Measurements from ENCODE around the gene EFNB2.

DNA sequence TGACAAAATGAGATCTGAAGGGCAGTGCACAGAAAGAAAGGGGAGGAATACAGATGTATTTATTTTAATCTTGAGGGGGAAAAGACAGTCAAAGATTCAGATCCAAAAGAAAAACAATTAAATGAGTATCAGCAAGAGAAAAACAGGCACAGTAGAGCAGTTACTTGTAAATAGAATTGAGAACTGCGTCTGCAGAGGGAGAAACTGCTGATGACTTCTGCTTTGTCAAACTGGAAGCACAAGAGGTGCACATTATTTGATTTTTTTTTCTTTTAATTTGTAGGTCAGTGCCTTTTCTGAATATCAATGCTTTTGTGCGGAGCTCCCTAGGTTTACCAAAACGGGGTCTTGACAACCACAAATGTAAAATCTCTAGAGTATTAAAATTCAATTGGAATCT lies 37.3 kb downstream of the EFNB2 start:
- TF ChIP-seq, protein P1, sequence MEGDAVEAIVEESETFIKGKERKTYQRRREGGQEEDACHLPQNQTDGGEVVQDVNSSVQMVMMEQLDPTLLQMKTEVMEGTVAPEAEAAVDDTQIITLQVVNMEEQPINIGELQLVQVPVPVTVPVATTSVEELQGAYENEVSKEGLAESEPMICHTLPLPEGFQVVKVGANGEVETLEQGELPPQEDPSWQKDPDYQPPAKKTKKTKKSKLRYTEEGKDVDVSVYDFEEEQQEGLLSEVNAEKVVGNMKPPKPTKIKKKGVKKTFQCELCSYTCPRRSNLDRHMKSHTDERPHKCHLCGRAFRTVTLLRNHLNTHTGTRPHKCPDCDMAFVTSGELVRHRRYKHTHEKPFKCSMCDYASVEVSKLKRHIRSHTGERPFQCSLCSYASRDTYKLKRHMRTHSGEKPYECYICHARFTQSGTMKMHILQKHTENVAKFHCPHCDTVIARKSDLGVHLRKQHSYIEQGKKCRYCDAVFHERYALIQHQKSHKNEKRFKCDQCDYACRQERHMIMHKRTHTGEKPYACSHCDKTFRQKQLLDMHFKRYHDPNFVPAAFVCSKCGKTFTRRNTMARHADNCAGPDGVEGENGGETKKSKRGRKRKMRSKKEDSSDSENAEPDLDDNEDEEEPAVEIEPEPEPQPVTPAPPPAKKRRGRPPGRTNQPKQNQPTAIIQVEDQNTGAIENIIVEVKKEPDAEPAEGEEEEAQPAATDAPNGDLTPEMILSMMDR (conservative IDR thresholded peaks at IDR 0.05; ENCODE audit: low read depth, low read length) = no peak
- no peak for TF ChIP-seq EZH2 (IDR thresholded peaks at IDR 0.05; ENCODE audit: low read length, unreplicated experiment)
